ENCODE data around the gene PRKCA.

The PRKCA gene

GRCh38 chr17:66764506-66764905 lies 462.1 kb downstream of the PRKCA start:
- no CpG with 5 or more reads among the region's 2 CpGs for WGBS (ENCODE audit: extremely low coverage, insufficient coverage, insufficient read length)
- no peak overlapping the region for H3K27ac ChIP-seq (ENCODE audit: low read depth, low read length)

GRCh38 chr17:66767154-66767933 lies 464.9 kb downstream of the PRKCA start:
- H4K8ac ChIP-seq (ENCODE audit: low read depth, low read length), result no peak overlapping the region
- no peak overlapping the region for H3K4me3 ChIP-seq (ENCODE audit: low read depth, low read length)
- H3K79me1 ChIP-seq (ENCODE audit: low read length), result no peaks in the 10 kb centered on the region
- H3K36me3 ChIP-seq (ENCODE audit: control insufficient read depth in 1 of 2, insufficient read depth in 2 of 2, low read length in 2 of 2), result no peaks in the 10 kb centered on the region
- DNase-seq, result no peak
- no peak overlapping the region for H2BK5ac ChIP-seq (ENCODE audit: low read depth, low read length, poor library complexity)
- no peaks in the 10 kb centered on the region for H3K9me3 ChIP-seq (ENCODE audit: insufficient read depth, low read depth, low read length)
- no peak overlapping the region for H3K4me2 ChIP-seq (ENCODE audit: low read length)
- no peak overlapping the region for H3K23ac ChIP-seq (ENCODE audit: low read length)
- no peak overlapping the region for H2BK12ac ChIP-seq (ENCODE audit: low read length)
- no peak overlapping the region for H4K91ac ChIP-seq (ENCODE audit: low read depth, low read length)
- no CpG with 5 or more reads among the region's 3 CpGs for WGBS (ENCODE audit: extremely low coverage, insufficient coverage, insufficient read length)
- no peaks in the 10 kb centered on the region for H3K27me3 ChIP-seq (ENCODE audit: insufficient read depth, low read length)
- no peak overlapping the region for H3K14ac ChIP-seq (ENCODE audit: low read length)
- no peak overlapping the region for H3K9ac ChIP-seq (ENCODE audit: low read length)
- H3K18ac ChIP-seq (ENCODE audit: low read length), result no peak overlapping the region
- no peak overlapping the region for H3K27ac ChIP-seq (ENCODE audit: low read depth, low read length)
- no peak overlapping the region for H3K4ac ChIP-seq (ENCODE audit: low read depth, low read length)
- H2AFZ ChIP-seq (ENCODE audit: insufficient read depth, low read length, poor library complexity), result no peak overlapping the region
- H3K79me2 ChIP-seq (ENCODE audit: control insufficient read depth, insufficient read depth, low read length, poor library complexity), result no peaks in the 10 kb centered on the region
- H2AK5ac ChIP-seq (ENCODE audit: low read length), result no peak overlapping the region
- H2BK120ac ChIP-seq (ENCODE audit: insufficient read depth, low read length, poor library complexity), result no peak overlapping the region
- no peaks in the 10 kb centered on the region for H3K4me1 ChIP-seq (ENCODE audit: control insufficient read depth in 1 of 2, insufficient read depth in 2 of 2, low read length in 2 of 2)
- no peak overlapping the region for H4K12ac ChIP-seq (ENCODE audit: low read depth, low read length)

More at GRCh38 chr17:66764506-66764905, 462.1 kb downstream of the PRKCA start:
- H3K79me1 ChIP-seq (ENCODE audit: low read length), result no peaks in the 10 kb centered on the region
- H2BK120ac ChIP-seq (ENCODE audit: insufficient read depth, low read length, poor library complexity), result no peak overlapping the region
- H4K8ac ChIP-seq (ENCODE audit: low read depth, low read length), result no peak overlapping the region
- H3K27me3 ChIP-seq (ENCODE audit: insufficient read depth, low read length), result no peaks in the 10 kb centered on the region
- no peak overlapping the region for H3K4me3 ChIP-seq (ENCODE audit: low read depth, low read length)
- H4K12ac ChIP-seq (ENCODE audit: low read depth, low read length), result no peak overlapping the region
- no peak overlapping the region for H3K23ac ChIP-seq (ENCODE audit: low read length)
- no peaks in the 10 kb centered on the region for H3K9me3 ChIP-seq (ENCODE audit: insufficient read depth, low read depth, low read length)
- no peak overlapping the region for H4K91ac ChIP-seq (ENCODE audit: low read depth, low read length)
- H2BK12ac ChIP-seq (ENCODE audit: low read length), result no peak overlapping the region
- no peaks in the 10 kb centered on the region for H3K4me1 ChIP-seq (ENCODE audit: control insufficient read depth in 1 of 2, insufficient read depth in 2 of 2, low read length in 2 of 2)
- H2AFZ ChIP-seq (ENCODE audit: insufficient read depth, low read length, poor library complexity), result no peak overlapping the region
- H3K36me3 ChIP-seq (ENCODE audit: control insufficient read depth in 1 of 2, insufficient read depth in 2 of 2, low read length in 2 of 2), result no peaks in the 10 kb centered on the region
- H3K14ac ChIP-seq (ENCODE audit: low read length), result no peak overlapping the region
- H2BK5ac ChIP-seq (ENCODE audit: low read depth, low read length, poor library complexity), result no peak overlapping the region
- no peak overlapping the region for H3K9ac ChIP-seq (ENCODE audit: low read length)
- H3K4ac ChIP-seq (ENCODE audit: low read depth, low read length), result no peak overlapping the region
- no peaks in the 10 kb centered on the region for H3K79me2 ChIP-seq (ENCODE audit: control insufficient read depth, insufficient read depth, low read length, poor library complexity)
- H3K4me2 ChIP-seq (ENCODE audit: low read length), result no peak overlapping the region
- H2AK5ac ChIP-seq (ENCODE audit: low read length), result no peak overlapping the region
- DNase-seq, result no peak
- no peak overlapping the region for H3K18ac ChIP-seq (ENCODE audit: low read length)

DNA sequence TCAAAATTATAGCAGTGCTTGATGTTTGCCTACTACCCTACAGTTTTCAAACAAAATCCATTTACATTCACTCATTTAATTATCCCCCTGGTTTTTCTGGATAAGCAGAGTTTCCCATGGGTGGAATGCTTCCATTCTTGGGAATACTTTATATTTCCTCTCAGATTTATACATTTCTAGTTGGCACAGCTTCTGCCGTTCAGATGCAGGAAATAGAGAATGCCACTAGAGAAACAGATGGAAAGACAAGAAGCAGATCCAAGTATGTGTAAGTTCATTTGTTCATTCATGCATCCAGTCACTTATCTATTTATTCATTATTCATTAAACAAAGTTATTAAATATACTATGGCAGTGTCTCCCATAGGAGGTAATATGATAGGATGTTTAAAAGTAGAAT lies 467.5 kb downstream of the PRKCA start:
- Histone ChIP-seq H2BK120ac (ENCODE audit: insufficient read depth, low read length, poor library complexity) (no peak overlapping the region), H3K14ac (ENCODE audit: low read length) (no peak overlapping the region), H3K18ac (ENCODE audit: low read length) (no peak overlapping the region), H3K36me3 (ENCODE audit: control insufficient read depth in 1 of 2, insufficient read depth in 2 of 2, low read length in 2 of 2) (no peaks in the 10 kb centered on the region), H3K79me1 (ENCODE audit: low read length) (no peaks in the 10 kb centered on the region), H3K4me3 (ENCODE audit: low read depth, low read length) (no peak overlapping the region), H4K12ac (ENCODE audit: low read depth, low read length) (no peak overlapping the region), H3K27me3 (ENCODE audit: insufficient read depth, low read length) (no peaks in the 10 kb centered on the region), H2BK5ac (ENCODE audit: low read depth, low read length, poor library complexity) (no peak overlapping the region), H3K23ac (ENCODE audit: low read length) (no peak overlapping the region), H3K4ac (ENCODE audit: low read depth, low read length) (no peak overlapping the region), H3K79me2 (ENCODE audit: control insufficient read depth, insufficient read depth, low read length, poor library complexity) (no peaks in the 10 kb centered on the region), H3K9me3 (ENCODE audit: insufficient read depth, low read depth, low read length) (no peaks in the 10 kb centered on the region), H3K27ac (ENCODE audit: low read depth, low read length) (no peak overlapping the region), H3K4me1 (ENCODE audit: control insufficient read depth in 1 of 2, insufficient read depth in 2 of 2, low read length in 2 of 2) (no peaks in the 10 kb centered on the region), H2AFZ (ENCODE audit: insufficient read depth, low read length, poor library complexity) (no peak overlapping the region), H3K4me2 (ENCODE audit: low read length) (no peak overlapping the region), H4K8ac (ENCODE audit: low read depth, low read length) (no peak overlapping the region), H4K91ac (ENCODE audit: low read depth, low read length) (no peak overlapping the region), H2BK12ac (ENCODE audit: low read length) (no peak overlapping the region), H3K9ac (ENCODE audit: low read length) (no peak overlapping the region), H2AK5ac (ENCODE audit: low read length) (no peak overlapping the region)
- no peak for DNase-seq
- no CpG with 5 or more reads among the region's 1 CpG for whole genome bisulfite sequencing (ENCODE audit: extremely low coverage, insufficient coverage, insufficient read length)

GRCh38 chr17:66772148-66772812 lies 469.9 kb downstream of the PRKCA start:
- Histone ChIP-seq H3K79me1 (ENCODE audit: low read length) (no peaks in the 10 kb centered on the region), H3K27me3 (ENCODE audit: insufficient read depth, low read length) (no peaks in the 10 kb centered on the region)
- no CpG with 5 or more reads among the region's 5 CpGs for WGBS (ENCODE audit: extremely low coverage, insufficient coverage, insufficient read length)

More at GRCh38 chr17:66772148-66772812, 469.9 kb downstream of the PRKCA start:
- H3K18ac ChIP-seq (ENCODE audit: low read length), result no peak overlapping the region
- no peak overlapping the region for H2BK12ac ChIP-seq (ENCODE audit: low read length)
- peaks cover 1% of the 10 kb centered on the region for H3K9me3 ChIP-seq (ENCODE audit: insufficient read depth, low read depth, low read length)
- no peak overlapping the region for H2AFZ ChIP-seq (ENCODE audit: insufficient read depth, low read length, poor library complexity)
- no peak overlapping the region for H4K91ac ChIP-seq (ENCODE audit: low read depth, low read length)
- no peak overlapping the region for H2BK5ac ChIP-seq (ENCODE audit: low read depth, low read length, poor library complexity)
- H3K14ac ChIP-seq (ENCODE audit: low read length), result no peak overlapping the region
- H3K4me3 ChIP-seq (ENCODE audit: low read depth, low read length), result no peak overlapping the region
- H3K27ac ChIP-seq (ENCODE audit: low read depth, low read length), result no peak overlapping the region
- H4K12ac ChIP-seq (ENCODE audit: low read depth, low read length), result no peak overlapping the region
- no peak overlapping the region for H2BK120ac ChIP-seq (ENCODE audit: insufficient read depth, low read length, poor library complexity)
- no peaks in the 10 kb centered on the region for H3K36me3 ChIP-seq (ENCODE audit: control insufficient read depth in 1 of 2, insufficient read depth in 2 of 2, low read length in 2 of 2)
- H3K23ac ChIP-seq (ENCODE audit: low read length), result no peak overlapping the region
- no peaks in the 10 kb centered on the region for H3K79me2 ChIP-seq (ENCODE audit: control insufficient read depth, insufficient read depth, low read length, poor library complexity)
- no peak overlapping the region for H3K4me2 ChIP-seq (ENCODE audit: low read length)
- no peak overlapping the region for H2AK5ac ChIP-seq (ENCODE audit: low read length)
- DNase-seq, result no peak
- H3K4ac ChIP-seq (ENCODE audit: low read depth, low read length), result no peak overlapping the region
- no peak overlapping the region for H4K8ac ChIP-seq (ENCODE audit: low read depth, low read length)
- no peak overlapping the region for H3K9ac ChIP-seq (ENCODE audit: low read length)
- H3K4me1 ChIP-seq (ENCODE audit: control insufficient read depth in 1 of 2, insufficient read depth in 2 of 2, low read length in 2 of 2), result no peaks in the 10 kb centered on the region

Measured in trophoblast cell (in vitro differentiated cells and primary cell).